Endothelial cell of umbilical vein (primary cell): ENCODE results near the gene FAM81A. TPM values are rescaled to one million over a fixed set of nuclear protein-coding genes. Genes with fewer than 3 reads are reported as not detected.

ENCODE experiments used
- BruUV-seq: library from RNA; stranded (reverse); fragments of 400-500 nt; replicated peaks from 2 replicates; lab custom pipeline; 2021; lab: Mats Ljungman, UMichigan
- CTCF ChIA-PET: fragments of 300-600, 350-600 bp; sonication (Branson Sonifier 250); formaldehyde crosslinking; loops from one replicate; lab custom pipeline; 2021; ENCODE audit warnings: antibody characterized with exemption, inconsistent platforms; lab: Charles Lee
- POLR2A ChIA-PET: fragments of 300-600, 350-600 bp; sonication (Branson Sonifier 250); formaldehyde crosslinking; loops from one replicate; lab custom pipeline; 2021; ENCODE audit warnings: antibody characterized with exemption, inconsistent platforms; lab: Charles Lee
- DNase-seq: peaks from one replicate; pipeline ENCODE4 v3.0.0-alpha.2; 2011; ENCODE audit warnings: low read depth, low spot score
- FAIRE-seq: peaks from 2 replicates; lab custom pipeline; 2011; peaks lifted over from hg19 to GRCh38; lab: Jason Lieb, UNC
- H2AFZ ChIP-seq: 2 replicates; pipeline ENCODE4 v1.6.0; 2012; ENCODE audit warnings: low read depth, low read length, control low read depth, inconsistent platforms
- H3K27ac ChIP-seq: 2 replicates; pipeline ENCODE4 v1.5.1; 2011; ENCODE audit warnings: low read depth, mild to moderate bottlenecking, control low read depth, low read length, moderate library complexity; ENCODE audit not compliant: insufficient read depth
- H3K27me3 ChIP-seq, 2 experiments: 2 replicates each; pipeline versions ENCODE4 v1.6.0 to v1.6.1; 2011; ENCODE audit warnings: low read length in 2 of 2, mixed read lengths in 1 of 2; ENCODE audit not compliant: control insufficient read depth in 2 of 2, insufficient read depth in 2 of 2
- H3K36me3 ChIP-seq, 2 experiments: 2 replicates in 1 of 2; 3 replicates in 1 of 2; pipeline ENCODE4 v1.5.1; 2011; ENCODE audit warnings: low read length in 2 of 2, mild to moderate bottlenecking in 1 of 2, moderate library complexity in 1 of 2; ENCODE audit not compliant: control insufficient read depth in 2 of 2, insufficient read depth in 2 of 2; ENCODE audit errors: extremely low read depth in 1 of 2
- H3K4me1 ChIP-seq: 3 replicates; pipeline ENCODE4 v1.5.1; 2011; ENCODE audit warnings: mild to moderate bottlenecking, low read length; ENCODE audit not compliant: control insufficient read depth, insufficient read depth; ENCODE audit errors: extremely low read depth
- H3K4me2 ChIP-seq: 2 replicates; pipeline ENCODE4 v1.6.1; 2011; ENCODE audit warnings: low read length, control low read depth, mixed read lengths; ENCODE audit not compliant: insufficient read depth
- H3K4me3 ChIP-seq, 3 experiments: fragments of 200-600 bp in 1 of 3; sonication (generic), shearing (Covaris generic) in 1 of 3; replicated peaks in 1 of 3; 2 replicates each; pipeline ENCODE4 v1.5.1; 2011 to 2016; ENCODE audit warnings: control low read depth in 3 of 3, low read length in 3 of 3, mild to moderate bottlenecking in 2 of 3, inconsistent platforms in 1 of 3, low read depth in 1 of 3, moderate library complexity in 1 of 3; ENCODE audit not compliant: insufficient read depth in 1 of 3
- H3K79me2 ChIP-seq: 2 replicates; pipeline ENCODE4 v1.6.0; 2012; ENCODE audit warnings: low read length, inconsistent platforms; ENCODE audit not compliant: control insufficient read depth, insufficient read depth
- H3K9ac ChIP-seq: replicated peaks from 2 replicates; pipeline ENCODE3; 2011; ENCODE audit warnings: low read length, control low read depth; ENCODE audit not compliant: insufficient read depth; ENCODE audit errors: extremely low read depth
- H3K9me1 ChIP-seq: replicated peaks from 3 replicates; pipeline ENCODE4 v1.6.0; 2011; ENCODE audit warnings: mild to moderate bottlenecking, low read length; ENCODE audit not compliant: control insufficient read depth, insufficient read depth; ENCODE audit errors: extremely low read depth
- H3K9me3 ChIP-seq: replicated peaks from 2 replicates; pipeline ENCODE4 v1.5.1; 2012; ENCODE audit warnings: low read length, inconsistent platforms; ENCODE audit not compliant: control insufficient read depth, insufficient read depth
- H4K20me1 ChIP-seq: replicated peaks from 2 replicates; pipeline ENCODE3; 2011; ENCODE audit warnings: mild to moderate bottlenecking, low read length; ENCODE audit not compliant: control insufficient read depth, insufficient read depth; ENCODE audit errors: extremely low read depth
- CTCF ChIP-seq, 2 donors: IDR thresholded peaks; 1 replicate in 1 of 2; 2 replicates in 1 of 2; pipeline ENCODE4 v1.5.1; 2011; ENCODE audit warnings: low read length in 2 of 2, mild to moderate bottlenecking in 2 of 2, moderate library complexity in 2 of 2, control low read depth in 1 of 2, inconsistent platforms in 1 of 2, low read depth in 1 of 2; ENCODE audit not compliant: insufficient read depth in 1 of 2; ENCODE audit errors: extremely low read depth in 1 of 2
- EZH2 ChIP-seq: IDR thresholded peaks from 2 replicates; pipeline ENCODE4 v1.6.1; 2012; ENCODE audit warnings: borderline replicate concordance, low read depth, mild to moderate bottlenecking, moderate library complexity, low read length, inconsistent platforms; ENCODE audit not compliant: severe bottlenecking
- FOS ChIP-seq: IDR thresholded peaks from 2 replicates; pipeline ENCODE4 v1.6.1; 2011; ENCODE audit warnings: mild to moderate bottlenecking, low read length, moderate library complexity, borderline replicate concordance; ENCODE audit not compliant: insufficient read depth
- GATA2 ChIP-seq: IDR thresholded peaks from 2 replicates; pipeline ENCODE4 v1.7.0; 2011; ENCODE audit warnings: low read depth, mild to moderate bottlenecking, moderate library complexity, mixed read lengths, low read length; ENCODE audit not compliant: insufficient read length, insufficient read depth
- JUN ChIP-seq: IDR thresholded peaks from 2 replicates; pipeline ENCODE4 v1.6.1; 2011; ENCODE audit warnings: borderline replicate concordance, low read depth; ENCODE audit not compliant: insufficient read length, insufficient read depth
- MAX ChIP-seq: IDR thresholded peaks from 2 replicates; pipeline ENCODE4 v1.6.1; 2011; ENCODE audit not compliant: insufficient read depth, insufficient read length
- MYC ChIP-seq: IDR thresholded peaks from one replicate; pipeline ENCODE4 v1.6.1; 2011; ENCODE audit warnings: mild to moderate bottlenecking, low read depth, low read length
- POLR2A ChIP-seq: IDR thresholded peaks from 2 replicates; pipeline ENCODE4 v1.6.1; 2012; ENCODE audit warnings: low read depth, mild to moderate bottlenecking, control low read depth, low read length
- POLR2AphosphoS5 ChIP-seq: IDR thresholded peaks from 2 replicates; pipeline ENCODE4 v1.6.1; 2012; ENCODE audit warnings: low read depth, mild to moderate bottlenecking, control low read depth, low read length, moderate library complexity; ENCODE audit not compliant: insufficient read depth
- dilution Hi-C: fragments of 300-500 bp; cut with MboI; formaldehyde crosslinking; loops from one replicate; pipeline ENCODE4 v1.15.0; 2019; ENCODE audit warnings: low sequenced_read_pairs; ENCODE audit not compliant: extremely low pct_ligation_motif_present
- intact Hi-C: fragments of 100-400 bp; cut with micrococcal nuclease; formaldehyde crosslinking; loops from one replicate; pipeline ENCODE4 v1.10.0; 2022
- polyA plus RNA-seq, 4 experiments: library from polyadenylated mRNA; depleted of rRNA in 3 of 4; stranded (reverse) in 3 of 4; unstranded in 1 of 4; fragments of >200 nt; gene quantifications; 2 replicates each; pipeline versions ENCODE4 v1.2.1 to v1.2.3, GENCODE V29; 2011 to 2012; ENCODE audit warnings: missing spikeins in 1 of 4
- total RNA-seq: library from RNA; stranded (reverse); gene quantifications from 2 replicates; pipeline ENCODE4 v1.2.3, GENCODE V29; 2021

Gene FAM81A
- total and polyA plus RNA-seq, 2 donors (not counting 3 experiments of a cell fraction or from before 2014, with no cell fraction given): 0.28 to 1.2 TPM

GRCh38 chr15:59456114-59456513, 18.1 kb downstream of the FAM81A start:
- H3K27ac ChIP-seq: no peak overlapping the region
- FAIRE-seq: no peak
- peaks cover 0 to 1% of the 10 kb centered on the region in 2 experiments for H3K27me3 ChIP-seq
- TF ChIP-seq POLR2A (no peak), GATA2 (no peak), CTCF (IDR thresholded peaks at IDR 0.05; ENCODE audit: extremely low read depth in 1 of 2, insufficient read depth in 1 of 2, low read depth in 1 of 2, low read length in 2 of 2) (no peak), JUN (no peak), EZH2 (no peak), MAX (no peak), MYC (no peak), POLR2AphosphoS5 (no peak), FOS (no peak)
- H3K9me1 ChIP-seq: no peaks in the 10 kb centered on the region
- H3K36me3 ChIP-seq: no peaks in the 10 kb centered on the region
- H3K79me2 ChIP-seq: no peaks in the 10 kb centered on the region
- ChIA-PET CTCF (no interaction called here), POLR2A (no interaction called here)
- dilution Hi-C loops: no loop called here
- H3K4me3 ChIP-seq: no peak overlapping the region
- H3K4me1 ChIP-seq: no peaks in the 10 kb centered on the region
- intact Hi-C loops: no loop called here
- H2AFZ ChIP-seq: no peak overlapping the region
- H4K20me1 ChIP-seq: no peaks in the 10 kb centered on the region
- no peak overlapping the region for H3K9ac ChIP-seq
- H3K4me2 ChIP-seq: no peak overlapping the region
- DNase-seq: no peak
- H3K9me3 ChIP-seq: no peaks in the 10 kb centered on the region
- BruUV-seq: no TSS peak
